ENCODE data around the gene LRAT.
"Not testable (repeated sequence)": the region's sequence is repeated elsewhere in the genome, so short reads cannot be mapped to it uniquely, and the experiment has no call there.

The LRAT gene

DNA sequence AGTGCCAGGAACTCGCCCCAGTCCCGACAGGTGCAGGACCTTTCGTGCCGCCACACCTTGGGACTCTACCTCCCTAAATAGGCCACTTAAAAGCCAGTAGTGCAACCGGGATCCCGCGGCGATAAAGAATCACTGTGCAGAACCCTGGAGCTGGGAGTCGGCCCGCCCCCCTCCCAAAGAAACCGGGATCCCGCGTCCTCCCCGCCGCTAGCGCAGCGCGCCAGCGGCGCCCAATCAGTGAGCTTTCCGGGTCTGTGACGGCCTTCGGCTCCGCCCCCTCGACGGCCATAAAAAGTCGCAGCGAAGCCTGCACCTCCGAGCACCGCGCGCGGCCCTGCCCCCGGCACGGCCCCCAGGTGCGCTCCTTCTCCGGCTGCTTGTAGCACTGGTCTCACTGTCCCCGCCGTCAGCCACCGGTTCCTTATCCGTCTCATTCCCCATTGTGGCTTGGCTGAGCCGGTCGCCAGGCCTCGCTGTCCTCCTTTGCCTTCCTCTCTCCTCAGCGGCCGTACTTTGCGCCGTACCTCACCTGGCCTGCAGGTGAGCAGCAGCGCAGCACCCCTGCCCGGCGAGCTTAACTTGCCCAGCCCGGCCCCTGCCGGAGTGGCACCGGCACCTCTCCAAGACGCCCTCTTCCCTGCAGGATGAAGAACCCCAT lies at the start of gene LRAT:
Gene LRAT, plus strand, starts transcription at position 318 of the 658 bp plus-strand sequence. Its CDS starts 327 bp downstream, at position 645.
- peak; percentile 64 for DNase-seq

DNA sequence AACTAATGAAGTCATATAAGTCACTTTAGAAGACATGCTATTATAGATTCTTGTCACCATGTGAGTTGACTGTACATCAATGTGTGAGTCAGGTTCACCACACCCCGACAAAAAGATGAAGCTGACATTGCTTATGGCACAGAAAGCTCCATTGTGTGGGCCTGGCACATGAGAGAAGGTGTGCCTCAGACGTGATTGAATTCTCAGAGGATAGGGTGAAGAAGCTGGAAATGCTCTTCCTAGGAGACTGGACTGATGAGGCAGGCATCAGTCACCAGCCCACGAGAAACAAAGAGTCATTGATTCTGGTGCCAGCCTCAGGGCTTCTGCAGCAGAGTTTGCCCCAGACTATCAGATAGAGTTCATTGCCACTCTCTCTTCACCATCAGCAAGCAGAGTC lies 35.9 kb upstream of the LRAT start:
- no peak for DNase-seq

DNA sequence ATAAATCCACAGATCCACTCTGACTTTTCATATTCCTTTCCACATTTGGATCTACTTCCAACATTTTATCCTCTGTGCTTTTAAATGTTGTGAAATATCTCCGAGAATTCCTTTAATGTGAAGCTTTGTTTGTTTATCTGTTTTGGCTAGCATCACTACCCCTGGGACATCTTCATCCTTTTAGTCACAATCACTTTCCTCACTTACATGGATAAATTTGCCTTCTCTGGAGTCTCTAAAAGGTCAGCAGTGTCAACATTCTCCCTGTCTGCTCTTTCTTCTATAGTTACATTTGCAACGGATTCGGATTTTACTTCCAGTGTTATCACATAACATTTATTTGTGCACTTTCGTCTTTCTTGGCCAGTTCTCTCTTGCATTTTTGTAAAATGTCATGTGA lies 34.2 kb upstream of the LRAT start:
- no peak for DNase-seq

DNA sequence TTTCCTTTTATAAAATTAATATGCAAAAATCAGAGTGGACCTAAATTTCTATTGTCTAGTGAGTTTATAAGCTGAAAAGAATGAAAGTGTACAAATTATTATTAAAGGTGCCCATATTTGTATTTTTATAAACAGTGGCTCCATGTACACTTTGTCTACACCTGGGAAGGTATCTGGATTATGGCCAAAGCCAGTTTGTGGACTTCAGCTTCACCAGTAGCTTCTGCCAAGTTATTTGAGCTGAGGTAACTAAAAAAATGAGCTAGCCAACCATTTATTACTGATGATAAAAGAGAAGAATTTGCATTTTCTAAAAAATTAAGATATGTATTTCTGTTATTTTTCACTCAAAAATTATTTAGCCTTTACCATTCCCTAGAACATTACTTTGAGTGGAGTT lies 32.3 kb upstream of the LRAT start:
- DNase-seq, result no peak

DNA sequence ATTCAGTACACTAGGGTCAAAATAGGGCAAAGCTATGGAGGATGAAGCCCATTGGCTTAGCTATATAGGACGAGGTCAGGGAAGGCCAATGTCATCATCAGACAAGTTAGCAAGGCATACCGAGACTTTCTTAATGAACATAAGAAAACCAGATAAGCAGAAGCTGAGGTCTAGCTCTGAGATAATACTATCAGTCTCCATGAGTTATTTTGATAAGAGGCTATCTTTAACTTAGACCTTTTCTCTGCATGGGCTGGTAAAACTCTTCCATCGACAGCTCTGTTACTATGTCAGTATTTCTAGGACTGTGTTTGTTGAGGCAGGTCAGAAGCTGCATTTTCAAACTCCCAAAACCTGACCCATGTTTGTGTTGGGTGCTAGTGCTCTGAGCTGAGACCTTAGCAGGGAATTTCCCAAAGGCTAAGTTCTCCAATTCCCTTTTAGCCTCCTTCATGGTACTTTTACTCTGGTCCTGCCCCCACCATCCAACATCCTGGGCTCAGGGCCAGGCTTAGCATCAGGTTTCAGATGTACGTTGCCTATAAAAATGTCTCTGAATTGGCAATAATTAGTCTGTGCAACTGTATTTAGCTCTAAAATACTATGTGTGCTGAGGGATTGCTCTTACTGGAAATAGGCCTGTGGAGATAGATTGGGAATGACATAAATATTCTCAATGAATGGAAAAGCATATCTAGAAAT lies 29.3 kb upstream of the LRAT start:
- DNase-seq, result no peak

DNA sequence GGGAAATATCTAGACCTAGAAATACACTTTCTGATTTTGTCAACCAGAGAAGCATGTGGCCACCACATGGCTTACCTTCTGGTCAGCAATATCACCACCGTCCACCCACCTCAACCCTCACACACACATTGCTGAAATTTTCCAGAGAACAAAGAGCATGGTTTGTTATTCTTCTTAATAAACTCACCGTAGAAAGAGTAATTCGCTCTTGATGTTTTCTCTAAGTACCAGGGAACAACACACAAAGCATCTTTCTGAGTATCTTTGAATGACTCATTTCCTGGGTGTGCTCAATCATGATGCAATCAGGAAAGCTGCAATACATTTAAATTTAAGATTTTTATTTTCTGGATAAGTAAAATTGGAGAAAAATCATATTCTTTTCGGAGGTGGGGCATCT lies 24.7 kb upstream of the LRAT start:
- DNase-seq, result no peak

DNA sequence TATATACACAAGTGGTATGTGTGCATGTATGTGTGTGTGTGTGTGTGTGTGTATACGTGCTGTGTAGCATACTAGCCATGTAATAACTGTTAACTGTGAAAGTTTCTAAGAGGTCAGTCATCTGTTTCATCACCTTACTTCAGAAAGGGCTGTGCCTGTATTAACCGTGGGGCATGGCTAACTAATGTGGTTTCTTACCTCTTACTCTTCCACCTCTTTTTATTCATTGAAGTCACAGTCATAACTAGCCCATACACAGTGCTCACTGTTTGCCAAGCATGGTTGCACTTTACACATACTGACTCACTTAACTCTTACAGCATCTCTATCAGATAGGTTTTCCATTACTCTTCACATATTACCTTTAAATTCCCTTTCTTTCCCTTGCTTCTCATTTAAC lies 23.7 kb upstream of the LRAT start:
- DNase-seq, result no peak

DNA sequence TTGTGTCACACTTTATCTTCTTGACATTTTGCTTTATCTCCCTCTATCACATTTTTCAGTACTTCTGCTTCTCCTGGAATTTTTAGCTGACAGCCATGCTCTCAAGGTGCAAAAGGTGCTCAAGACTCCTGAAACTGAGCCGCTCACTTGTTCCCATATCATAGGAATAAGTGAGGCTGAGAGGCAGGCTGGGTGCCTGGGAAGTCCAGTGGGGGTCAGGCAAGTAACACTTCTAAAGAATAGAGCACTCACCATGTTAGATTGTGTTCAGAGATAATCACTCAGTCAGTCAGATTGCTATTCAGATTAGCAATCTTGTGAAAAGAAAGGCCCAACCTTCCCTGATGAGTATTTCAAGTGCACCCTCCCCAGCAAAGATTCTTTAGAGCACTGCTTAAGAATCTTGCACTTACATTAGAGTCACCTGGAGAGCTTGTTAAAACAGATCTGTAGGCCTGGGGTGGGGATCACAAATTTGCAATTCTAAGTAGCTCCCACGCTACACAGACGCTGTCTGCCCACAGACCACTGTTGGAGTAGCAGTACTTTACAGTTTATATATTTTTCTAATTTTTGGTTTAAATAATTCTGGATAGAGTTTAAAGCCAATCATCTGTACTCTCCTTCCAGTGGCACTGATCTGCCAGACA lies 23.1 kb upstream of the LRAT start:
- DNase-seq, result no peak

DNA sequence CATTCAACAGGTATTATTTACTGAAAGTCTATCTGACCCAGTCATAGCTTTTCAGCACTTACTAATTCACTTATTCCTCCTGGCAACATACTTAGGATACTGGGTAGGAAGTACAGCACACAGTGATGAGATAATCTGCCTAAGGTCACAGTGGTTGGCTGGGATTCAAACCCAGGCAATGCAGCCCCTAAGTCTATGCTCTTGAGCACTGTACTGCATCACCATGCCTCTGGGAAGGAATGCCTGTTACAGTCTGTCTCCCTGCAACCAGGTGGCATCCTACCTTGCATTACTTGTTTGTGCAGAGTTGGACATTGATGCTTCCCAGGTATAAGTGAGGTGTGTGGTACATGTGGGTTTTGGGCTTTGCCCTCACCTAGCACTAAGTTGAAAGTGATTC lies 21.5 kb upstream of the LRAT start:
- no peak for DNase-seq

DNA sequence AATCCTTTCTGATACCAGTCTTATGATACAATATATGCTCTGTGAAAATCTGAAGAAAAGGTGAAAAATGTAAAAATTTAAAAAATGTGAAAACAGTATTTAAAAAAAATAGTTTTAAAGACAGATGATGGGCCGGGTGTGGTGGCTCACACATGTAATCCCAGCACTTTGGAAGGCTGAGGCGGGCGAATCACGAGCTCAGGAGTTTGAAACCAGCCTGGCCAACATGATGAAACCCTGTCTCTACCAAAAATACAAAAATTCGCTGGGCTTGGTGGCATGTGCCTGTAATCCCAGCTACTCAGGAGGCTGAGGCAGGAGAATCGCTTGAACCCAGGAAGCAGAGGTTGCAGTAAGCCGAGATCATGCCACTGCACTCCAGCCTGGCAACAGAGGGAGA lies 20.2 kb upstream of the LRAT start:
- DNase-seq, result not testable (repeated sequence)

DNA sequence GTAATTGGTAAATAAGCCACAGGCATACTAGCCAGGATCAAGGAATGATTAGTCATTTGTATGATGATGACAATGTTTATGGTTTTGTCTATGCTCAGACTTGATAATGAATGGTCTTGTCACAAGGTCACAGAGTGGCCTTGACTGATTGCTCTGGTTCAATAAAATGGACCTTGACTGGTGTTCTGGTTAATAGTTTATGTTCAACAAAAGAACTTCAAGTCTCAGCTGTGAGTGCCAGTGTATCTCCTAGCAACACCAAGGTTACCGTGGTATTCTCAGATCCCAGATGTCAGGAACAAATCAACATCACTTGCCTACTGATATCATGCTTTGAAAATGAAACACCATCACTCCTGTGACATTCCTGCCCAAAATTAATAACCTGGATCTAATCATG lies 16.3 kb upstream of the LRAT start:
- no peak for DNase-seq

DNA sequence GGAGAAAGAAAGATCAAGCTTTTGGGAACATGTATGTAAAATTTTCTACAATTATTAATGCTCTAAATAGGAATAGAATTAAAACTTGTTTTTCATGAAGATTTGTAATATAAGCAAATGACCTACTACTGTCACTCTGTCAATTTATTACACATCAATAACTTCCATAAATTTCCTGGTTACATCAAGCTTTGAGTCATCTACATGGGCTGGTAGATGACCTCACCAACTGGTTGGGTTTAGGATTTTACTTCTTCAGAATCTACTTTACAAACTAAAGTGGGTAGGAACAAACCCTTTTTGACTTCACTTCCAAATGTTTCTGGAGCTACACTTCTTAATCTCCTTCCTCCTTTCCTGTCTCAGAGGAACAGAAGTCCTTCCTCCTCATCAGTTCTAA lies 12.0 kb upstream of the LRAT start:
- no peak for DNase-seq

DNA sequence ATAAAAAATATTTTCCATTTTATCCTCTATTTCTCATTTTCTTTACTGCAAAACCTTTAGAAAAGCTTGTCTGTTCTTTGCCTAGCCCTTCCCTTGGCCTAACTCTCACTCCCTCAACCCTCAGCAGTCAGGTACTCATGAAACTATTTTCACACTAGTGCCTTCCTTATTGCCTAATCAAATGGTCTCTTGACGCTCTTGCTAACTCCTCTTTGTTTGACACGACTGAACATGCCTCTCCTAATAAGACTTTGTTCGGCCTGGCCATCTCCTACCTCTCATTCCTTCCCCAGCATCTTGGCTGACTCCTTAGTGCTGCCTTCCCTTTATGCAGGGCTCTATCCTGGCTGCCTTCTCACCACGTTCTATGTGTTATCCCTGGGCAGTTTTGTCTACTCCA lies 11.1 kb upstream of the LRAT start:
- no peak for DNase-seq

DNA sequence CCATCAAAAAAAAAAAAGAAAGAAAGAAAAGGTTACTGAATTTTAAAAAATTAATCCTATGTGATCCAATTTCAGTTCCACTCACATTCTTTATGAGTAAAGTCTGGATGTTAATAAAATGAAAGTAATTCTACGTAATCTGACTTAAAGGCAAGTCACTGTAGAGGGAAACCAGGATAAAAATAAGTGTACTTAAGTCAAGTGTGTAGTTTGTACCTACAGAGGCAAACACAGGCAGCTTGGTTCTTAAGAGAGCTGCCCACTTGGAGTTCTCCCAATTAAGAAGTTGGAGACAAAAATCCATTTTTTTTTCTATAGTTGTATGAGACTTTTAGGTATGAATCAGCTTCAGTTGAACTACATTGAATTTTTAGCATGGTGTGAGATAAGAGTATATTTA lies 7.0 kb upstream of the LRAT start:
- DNase-seq, result no peak

DNA sequence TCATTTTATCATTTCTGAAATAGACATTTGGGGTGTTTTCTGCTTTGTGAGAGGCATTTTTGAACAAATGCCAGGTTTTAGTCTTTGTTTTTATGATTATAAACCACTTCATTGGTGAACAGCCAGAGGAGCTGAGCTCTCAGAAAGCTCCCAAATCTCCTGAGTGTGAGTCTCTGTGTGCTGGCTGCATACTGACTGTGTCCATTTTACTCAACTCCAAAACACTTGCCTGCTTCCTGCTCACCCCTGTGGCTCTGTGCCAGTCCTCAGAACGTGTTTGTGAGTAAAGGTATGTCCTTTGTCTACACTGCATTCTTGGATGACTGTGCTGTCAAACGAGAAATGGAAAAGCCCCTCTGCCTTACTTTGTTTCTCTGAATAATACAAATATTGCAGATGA lies 5.4 kb upstream of the LRAT start:
- DNase-seq, result no peak

DNA sequence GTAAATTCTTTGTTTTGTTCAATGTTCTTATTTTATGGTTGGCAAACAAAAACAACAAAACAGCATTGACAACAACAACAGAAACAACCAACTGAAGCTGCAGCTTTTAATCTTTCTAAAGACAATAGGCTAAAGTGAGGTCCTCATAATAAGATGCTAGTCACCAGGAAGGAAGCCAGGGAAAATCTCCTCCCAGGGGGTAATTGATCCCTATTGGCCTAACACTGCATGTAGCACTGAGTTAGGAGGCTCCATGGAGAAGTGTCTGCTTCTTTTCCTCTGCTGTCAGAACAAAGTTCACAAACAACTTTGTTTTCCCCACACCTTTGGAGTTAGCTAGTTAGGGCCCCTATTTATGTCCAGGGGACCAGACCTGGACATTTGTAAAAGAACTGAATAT lies 4.7 kb upstream of the LRAT start:
- no peak for DNase-seq

DNA sequence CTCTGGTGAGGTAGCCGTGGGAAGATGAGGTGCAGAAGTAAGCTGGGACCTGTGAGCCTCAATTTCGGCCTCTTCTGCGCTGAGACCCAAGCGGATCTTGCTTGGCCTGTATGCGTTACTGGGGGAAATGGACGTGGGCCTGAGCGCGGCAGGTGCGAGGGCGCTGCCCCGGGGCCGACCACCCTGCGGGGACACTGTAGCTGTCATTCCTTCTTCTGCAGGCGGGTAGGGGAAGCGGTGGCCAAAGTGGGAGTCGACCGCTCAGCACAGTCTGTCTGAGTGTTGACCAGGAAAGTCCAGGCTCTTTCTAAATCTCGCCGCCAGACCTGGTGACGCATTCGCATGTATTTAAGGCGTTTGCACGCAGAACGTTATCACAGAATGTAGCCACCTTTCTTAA lies 3.3 kb upstream of the LRAT start:
- DNase-seq, result no peak

DNA sequence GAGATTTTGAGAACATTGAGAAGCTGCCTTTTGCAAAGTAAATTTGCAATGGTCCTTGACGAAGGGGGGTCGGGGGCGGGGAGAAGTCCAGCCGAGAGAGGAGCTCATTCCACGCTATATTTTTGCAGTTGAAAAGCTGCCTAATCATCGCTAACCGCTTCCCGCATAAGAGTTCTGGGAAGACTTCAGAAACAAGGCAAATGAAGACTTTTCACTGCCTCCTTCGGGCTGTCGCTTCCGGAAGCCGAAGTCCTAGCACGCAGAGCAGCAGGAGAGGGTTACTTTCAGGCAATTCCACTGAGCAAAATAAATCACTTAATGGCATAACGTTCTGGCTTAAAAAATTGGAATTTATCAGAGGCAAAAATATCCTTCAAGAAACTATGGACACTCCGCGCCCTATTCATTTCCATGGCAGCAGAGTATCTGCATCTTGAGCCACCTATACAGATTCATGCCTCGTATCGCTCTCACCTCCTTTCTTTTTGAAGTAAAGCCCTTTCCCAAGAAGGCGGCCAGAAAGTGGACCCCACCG lies 2.6 kb upstream of the LRAT start:
- DNase-seq, result no peak

DNA sequence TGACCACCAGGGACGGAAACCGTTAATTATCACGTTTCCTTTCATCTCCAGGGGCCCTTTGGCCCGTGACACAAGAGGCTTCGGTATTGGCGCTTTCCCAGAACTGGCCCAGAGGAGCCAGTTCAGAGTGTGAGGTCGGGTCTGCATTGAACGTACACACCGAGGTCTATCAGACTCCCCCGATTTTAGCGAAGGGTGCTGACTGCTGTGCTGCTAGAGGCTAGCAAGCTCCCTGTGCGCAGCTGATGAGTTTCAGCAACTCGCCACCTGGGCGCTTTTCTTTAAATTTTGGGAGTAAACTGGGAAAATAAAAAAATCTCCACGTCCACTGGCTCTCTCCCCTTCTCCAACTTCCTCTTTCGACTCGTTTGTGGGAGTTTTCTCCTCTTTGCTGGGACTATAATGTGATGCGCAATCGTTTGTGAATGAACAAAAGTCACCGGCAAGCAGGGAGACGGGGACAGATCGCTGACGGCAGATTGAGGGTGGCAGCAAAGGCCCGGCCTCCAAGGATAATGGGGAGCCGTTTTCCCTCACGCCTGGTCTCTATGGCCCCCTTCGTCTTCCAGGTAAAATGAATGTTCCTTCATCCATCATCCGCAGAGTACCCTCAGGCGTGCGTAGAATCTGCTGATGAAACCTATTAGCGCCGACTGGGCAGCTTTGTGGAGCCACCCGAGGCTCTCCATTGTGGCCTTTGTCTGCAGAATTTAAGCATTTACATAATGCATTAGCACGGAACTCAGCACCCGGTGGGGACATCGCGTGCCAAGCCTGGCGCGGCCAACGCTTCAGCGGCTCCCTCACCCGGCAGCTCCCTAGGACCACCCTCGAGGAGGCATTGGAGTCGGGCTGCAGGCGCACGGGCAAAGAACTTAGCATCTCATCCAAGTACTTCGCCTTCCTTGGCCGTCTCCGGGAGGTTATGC lies 1.6 kb upstream of the LRAT start:
- DNase-seq, result peak; percentile 52

DNA sequence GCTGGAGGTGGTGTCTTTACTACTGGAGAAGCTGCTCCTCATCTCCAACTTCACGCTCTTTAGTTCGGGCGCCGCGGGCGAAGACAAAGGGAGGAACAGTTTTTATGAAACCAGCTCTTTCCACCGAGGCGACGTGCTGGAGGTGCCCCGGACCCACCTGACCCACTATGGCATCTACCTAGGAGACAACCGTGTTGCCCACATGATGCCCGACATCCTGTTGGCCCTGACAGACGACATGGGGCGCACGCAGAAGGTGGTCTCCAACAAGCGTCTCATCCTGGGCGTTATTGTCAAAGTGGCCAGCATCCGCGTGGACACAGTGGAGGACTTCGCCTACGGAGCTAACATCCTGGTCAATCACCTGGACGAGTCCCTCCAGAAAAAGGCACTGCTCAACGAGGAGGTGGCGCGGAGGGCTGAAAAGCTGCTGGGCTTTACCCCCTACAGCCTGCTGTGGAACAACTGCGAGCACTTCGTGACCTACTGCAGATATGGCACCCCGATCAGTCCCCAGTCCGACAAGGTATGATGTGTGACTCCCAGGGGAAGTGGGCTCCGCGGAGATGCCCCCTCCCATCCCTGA lies 634 bp downstream of the LRAT start:
- DNase-seq, result no peak

DNA sequence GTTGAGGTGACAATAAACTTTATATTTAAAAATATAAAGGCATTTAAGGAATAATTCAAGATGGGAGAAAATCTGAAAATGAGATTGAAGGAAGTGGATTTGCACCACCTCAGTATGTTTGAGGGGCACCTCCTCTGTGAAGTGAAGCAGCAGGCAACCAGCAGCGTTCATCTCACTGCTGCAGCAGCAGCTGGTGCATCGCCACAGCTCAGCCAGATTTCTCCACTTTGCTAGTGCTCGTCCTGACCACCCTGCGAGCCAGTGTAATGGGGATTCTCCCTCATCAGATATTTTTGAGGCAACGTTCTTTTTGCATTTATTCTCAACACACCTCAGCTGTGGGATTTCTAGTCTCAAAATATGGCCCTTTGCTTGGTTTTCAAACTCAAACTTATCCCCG lies 13.9 kb downstream of the LRAT start:
- DNase-seq, result no peak

DNA sequence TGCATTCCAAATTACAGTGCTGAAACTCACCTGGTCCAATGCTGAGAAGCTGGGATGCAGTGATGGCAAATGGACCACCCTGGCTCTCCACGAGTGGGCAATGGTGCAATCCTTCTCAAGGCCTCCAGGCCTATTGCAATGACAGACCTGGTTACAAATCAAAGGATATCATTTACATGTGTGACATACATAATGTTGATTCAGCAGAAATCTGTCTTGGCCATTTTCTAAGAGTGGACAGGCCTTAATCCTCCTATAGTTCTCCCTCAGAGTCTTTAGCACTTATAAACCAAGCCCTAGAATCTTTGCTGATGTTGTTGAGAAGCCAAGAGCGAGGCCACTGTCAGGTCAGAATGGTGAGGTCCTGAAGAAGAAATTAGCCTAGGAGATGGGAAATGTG lies 17.1 kb downstream of the LRAT start:
- no peak for DNase-seq

DNA sequence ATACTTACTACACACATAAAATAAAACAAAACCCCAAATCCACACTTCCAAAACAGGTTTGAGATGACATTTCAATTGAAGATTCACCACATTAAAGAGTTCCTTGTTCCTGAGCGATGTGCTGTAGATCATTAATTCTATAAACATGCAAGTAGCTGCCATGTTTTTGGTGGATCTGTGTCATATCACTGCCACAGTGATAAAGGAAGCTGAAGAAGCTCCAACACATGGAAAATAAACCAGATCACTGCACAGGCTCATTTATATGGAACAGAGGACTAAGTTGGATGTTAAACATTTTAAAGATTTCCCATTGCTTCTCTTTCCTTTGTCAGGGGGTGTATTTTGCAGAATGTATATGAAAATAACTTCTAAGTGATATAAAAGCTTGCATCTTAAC lies 34.5 kb downstream of the LRAT start:
- no peak for DNase-seq

Measured in activated CD8-positive, alpha-beta memory T cell treated with anti-CD3 and anti-CD28 coated beads, Interleukin-2, amount 50 U/mL, for 48 hours (primary cell).